HEK293 (cell line): Measurements from ENCODE around the gene CEMIP2.

ENCODE experiments used
- CTCF ChIA-PET: fragments of 350-600 bp; formaldehyde crosslinking; extraction: SDS; loops from one replicate; lab custom pipeline; 2021; ENCODE audit warnings: antibody characterized with exemption; lab: Yijun Ruan, JAX
- POLR2A ChIA-PET: fragments of 300-600 bp; formaldehyde crosslinking; extraction: SDS; loops from one replicate; lab custom pipeline; 2020; ENCODE audit warnings: antibody characterized with exemption, inconsistent platforms; lab: Yijun Ruan, JAX
- H3K27ac ChIP-seq: fragments of 200-500 bp; sonication (Bioruptor generic); 2 replicates; pipeline ENCODE4 v1.5.1; 2014; ENCODE audit warnings: low read depth, low read length, control low read depth, inconsistent platforms; ENCODE audit errors: extremely low read depth
- H3K36me3 ChIP-seq, 2 experiments: fragments of 200-500 bp in 1 of 2; sonication (Bioruptor generic) in 1 of 2; 1 replicate in 1 of 2; 2 replicates in 1 of 2; pipeline ENCODE4 v1.5.1; 2014 to 2017; ENCODE audit warnings: inconsistent platforms in 2 of 2, low read length in 2 of 2; ENCODE audit not compliant: control insufficient read depth in 2 of 2, insufficient read depth in 1 of 2
- H3K4me1 ChIP-seq: fragments of 200-500 bp; sonication (Bioruptor generic); 2 replicates; pipeline ENCODE4 v1.5.1; 2014; ENCODE audit warnings: mild to moderate bottlenecking, low read length, inconsistent platforms; ENCODE audit not compliant: control insufficient read depth, insufficient read depth
- H3K4me3 ChIP-seq: 2 replicates; pipeline ENCODE4 v1.5.1; 2011; ENCODE audit warnings: low read depth, mild to moderate bottlenecking, control low read depth, low read length, moderate library complexity
- H3K9me3 ChIP-seq: fragments of 200-500 bp; sonication (Bioruptor generic); 2 replicates; pipeline ENCODE4 v1.5.1; 2014; ENCODE audit warnings: low read depth, low read length, inconsistent platforms; ENCODE audit not compliant: control insufficient read depth, insufficient read depth
- KLF16 ChIP-seq: fragments of 450-650 bp; formaldehyde crosslinking; IDR thresholded peaks from 2 replicates; pipeline ENCODE4 v1.5.1; 2017; ENCODE audit warnings: missing biosample characterization, missing genetic modification characterization
- KLF7 ChIP-seq: fragments of 450-650 bp; formaldehyde crosslinking; IDR thresholded peaks from 2 replicates; pipeline ENCODE4 v1.5.1; 2016; ENCODE audit warnings: missing biosample characterization, missing genetic modification characterization, borderline replicate concordance
- PRDM2 ChIP-seq: fragments of 450-650 bp; formaldehyde crosslinking; IDR thresholded peaks from 2 replicates; pipeline ENCODE4 v1.5.1; 2016; ENCODE audit warnings: missing biosample characterization, missing genetic modification characterization, borderline replicate concordance
- SP7 ChIP-seq: fragments of 450-650 bp; formaldehyde crosslinking; IDR thresholded peaks from 2 replicates; pipeline ENCODE4 v1.5.1; 2016; ENCODE audit warnings: missing biosample characterization, missing genetic modification characterization
- ZBTB11 ChIP-seq: fragments of 450-650 bp; formaldehyde crosslinking; conservative IDR thresholded peaks from 2 replicates; pipeline ENCODE4 v1.5.1; 2016; ENCODE audit warnings: low read depth, missing biosample characterization, missing genetic modification characterization
- ZNF121 ChIP-seq: fragments of 450-650 bp; formaldehyde crosslinking; IDR thresholded peaks from 2 replicates; pipeline ENCODE4 v1.5.1; 2016; ENCODE audit warnings: missing biosample characterization, missing genetic modification characterization
- ZNF140 ChIP-seq: fragments of 450-650 bp; formaldehyde crosslinking; IDR thresholded peaks from 2 replicates; pipeline ENCODE4 v1.5.1; 2016; ENCODE audit warnings: missing biosample characterization, missing genetic modification characterization
- ZNF155 ChIP-seq: fragments of 450-650 bp; formaldehyde crosslinking; IDR thresholded peaks from 2 replicates; pipeline ENCODE4 v1.5.1; 2016; ENCODE audit warnings: missing biosample characterization, missing genetic modification characterization
- ZNF354C ChIP-seq: fragments of 450-650 bp; formaldehyde crosslinking; IDR thresholded peaks from 2 replicates; pipeline ENCODE4 v1.5.1; 2016; ENCODE audit warnings: missing biosample characterization, missing genetic modification characterization, low read depth, borderline replicate concordance
- ZNF37A ChIP-seq: fragments of 450-650 bp; IDR thresholded peaks from 2 replicates; pipeline ENCODE4 v1.5.1; 2018; ENCODE audit warnings: missing biosample characterization, missing genetic modification characterization
- ZNF626 ChIP-seq: fragments of 450-650 bp; sonication (Bioruptor Pico); formaldehyde crosslinking; IDR thresholded peaks from 2 replicates; pipeline ENCODE4 v1.5.1; 2018; ENCODE audit warnings: missing biosample characterization, missing genetic modification characterization, inconsistent platforms
- ZNF664 ChIP-seq: fragments of 450-650 bp; formaldehyde crosslinking; IDR thresholded peaks from 2 replicates; pipeline ENCODE4 v1.5.1; 2016; ENCODE audit warnings: missing biosample characterization, missing genetic modification characterization
- ZNF776 ChIP-seq: fragments of 450-650 bp; formaldehyde crosslinking; IDR thresholded peaks from 2 replicates; pipeline ENCODE4 v1.5.0; 2017; ENCODE audit warnings: missing biosample characterization, missing genetic modification characterization, borderline replicate concordance
- ZXDB ChIP-seq: fragments of 450-650 bp; formaldehyde crosslinking; IDR thresholded peaks from 2 replicates; pipeline ENCODE4 v1.5.1; 2016; ENCODE audit warnings: missing biosample characterization, missing genetic modification characterization
- TF ChIP-seq, protein P1 (sequence below): fragments of 450-650 bp; formaldehyde crosslinking; IDR thresholded peaks from 2 replicates; pipeline ENCODE4 v1.5.1; 2016; ENCODE audit warnings: missing biosample characterization, missing genetic modification characterization
- TF ChIP-seq, protein P2 (sequence below): fragments of 450-650 bp; formaldehyde crosslinking; IDR thresholded peaks from 2 replicates; pipeline ENCODE4 v1.5.1; 2016; ENCODE audit warnings: missing biosample characterization, missing genetic modification characterization
- TF ChIP-seq, protein P3 (sequence below): fragments of 450-650 bp; formaldehyde crosslinking; IDR thresholded peaks from 2 replicates; pipeline ENCODE4 v1.5.0; 2017; ENCODE audit warnings: missing biosample characterization, missing genetic modification characterization, borderline replicate concordance

CEMIP2 gene

DNA sequence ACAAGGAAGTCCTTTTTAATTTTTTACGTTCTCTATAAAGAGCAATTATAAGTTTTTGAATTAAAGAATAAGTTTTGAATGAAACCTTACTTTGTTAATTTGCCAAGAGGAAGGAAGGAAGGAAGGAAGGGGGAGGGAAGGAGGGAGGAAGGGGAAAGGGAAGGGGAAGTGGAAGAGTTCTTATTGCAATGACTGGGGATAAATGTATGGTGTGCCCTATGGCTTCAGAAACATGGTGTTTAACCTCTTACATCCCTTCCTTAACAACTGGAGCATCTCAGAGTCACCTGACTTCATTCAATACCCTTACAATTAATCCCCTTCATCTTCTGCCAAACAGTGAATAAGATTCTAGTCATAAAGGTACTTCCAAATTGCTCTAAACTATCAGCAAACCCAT is 16.0 kb downstream of the CEMIP2 start (continued):
- TF ChIP-seq ZNF776: no peak

DNA sequence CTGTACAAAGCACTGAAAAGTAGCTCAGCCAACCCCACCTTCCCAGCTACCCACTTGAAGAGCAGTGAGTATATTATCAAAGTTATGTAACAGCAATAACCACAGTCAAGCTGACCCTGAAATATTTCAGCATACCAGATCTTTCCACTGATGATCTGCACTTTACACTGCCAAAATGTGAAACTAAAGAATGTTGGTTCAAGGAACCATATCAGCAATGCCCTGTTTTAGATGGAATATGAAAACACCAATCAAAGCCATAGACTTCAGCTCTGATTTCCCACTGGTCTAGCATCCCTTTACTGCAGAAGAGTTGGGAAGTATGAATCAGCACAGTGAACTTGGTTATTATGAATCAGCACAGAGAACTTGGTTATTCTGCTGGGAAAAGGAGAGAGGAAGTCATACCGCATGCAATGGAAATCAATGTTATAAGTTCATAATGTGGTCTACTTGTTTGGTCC is 20.0 kb downstream of the CEMIP2 start:
- POLR2A ChIA-PET: interaction anchor here (0.6 kb wide), 1 partner anchor 10 kb away, joined by 3 read pairs; no protein-coding TSS in a partner anchor
- TF ChIP-seq ZNF626 (tag by site-specific recombination) (no peak), ZXDB (tag by site-specific recombination) (no peak), ZBTB11 (no peak), ZNF37A (no peak), ZNF664 (tag by site-specific recombination) (no peak), PRDM2 (no peak), ZNF354C (tag by site-specific recombination) (no peak)
- TF ChIP-seq, protein P1, sequence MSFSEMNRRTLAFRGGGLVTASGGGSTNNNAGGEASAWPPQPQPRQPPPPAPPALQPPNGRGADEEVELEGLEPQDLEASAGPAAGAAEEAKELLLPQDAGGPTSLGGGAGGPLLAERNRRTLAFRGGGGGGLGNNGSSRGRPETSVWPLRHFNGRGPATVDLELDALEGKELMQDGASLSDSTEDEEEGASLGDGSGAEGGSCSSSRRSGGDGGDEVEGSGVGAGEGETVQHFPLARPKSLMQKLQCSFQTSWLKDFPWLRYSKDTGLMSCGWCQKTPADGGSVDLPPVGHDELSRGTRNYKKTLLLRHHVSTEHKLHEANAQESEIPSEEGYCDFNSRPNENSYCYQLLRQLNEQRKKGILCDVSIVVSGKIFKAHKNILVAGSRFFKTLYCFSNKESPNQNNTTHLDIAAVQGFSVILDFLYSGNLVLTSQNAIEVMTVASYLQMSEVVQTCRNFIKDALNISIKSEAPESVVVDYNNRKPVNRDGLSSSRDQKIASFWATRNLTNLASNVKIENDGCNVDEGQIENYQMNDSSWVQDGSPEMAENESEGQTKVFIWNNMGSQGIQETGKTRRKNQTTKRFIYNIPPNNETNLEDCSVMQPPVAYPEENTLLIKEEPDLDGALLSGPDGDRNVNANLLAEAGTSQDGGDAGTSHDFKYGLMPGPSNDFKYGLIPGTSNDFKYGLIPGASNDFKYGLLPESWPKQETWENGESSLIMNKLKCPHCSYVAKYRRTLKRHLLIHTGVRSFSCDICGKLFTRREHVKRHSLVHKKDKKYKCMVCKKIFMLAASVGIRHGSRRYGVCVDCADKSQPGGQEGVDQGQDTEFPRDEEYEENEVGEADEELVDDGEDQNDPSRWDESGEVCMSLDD (tag by site-specific recombination): no peak
- Histone ChIP-seq H3K4me1 (no peaks in the 10 kb centered on the region), H3K4me3 (no peak overlapping the region), H3K27ac (no peak overlapping the region), H3K9me3 (no peaks in the 10 kb centered on the region), H3K36me3 (peaks cover 0 to 25% of the 10 kb centered on the region in 2 experiments; a peak in 2 of 3 replicates)
- CTCF ChIA-PET: interaction anchor here (0.6 to 1.5 kb wide), 2 partner anchors 32 to 59 kb away, joined by 3 to 6 read pairs; no protein-coding TSS in a partner anchor

DNA sequence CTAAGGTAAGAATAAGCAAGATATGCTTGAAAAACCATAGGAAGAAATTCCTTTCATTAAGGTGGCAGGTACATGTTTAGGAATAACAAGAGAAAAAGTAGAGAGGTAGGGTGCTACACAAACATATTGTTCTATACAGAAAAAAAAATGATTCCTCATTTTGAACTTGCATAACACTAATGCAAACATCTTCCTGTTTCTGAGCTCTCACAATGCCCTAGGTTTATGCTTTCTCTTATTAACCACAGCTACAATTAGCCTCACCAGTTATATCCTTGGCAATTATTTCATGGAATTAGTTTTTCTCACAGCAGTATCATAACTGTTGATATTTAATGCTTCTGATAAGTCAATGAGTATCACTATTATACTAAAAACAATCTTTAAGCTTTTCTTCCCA is 20.7 kb downstream of the CEMIP2 start:
- Histone ChIP-seq H3K4me3 (no peak overlapping the region), H3K9me3 (no peaks in the 10 kb centered on the region), H3K4me1 (peaks cover 7% of the 10 kb centered on the region), H3K36me3 (peaks cover 0 to 25% of the 10 kb centered on the region in 2 experiments; a peak in 2 of 3 replicates), H3K27ac (no peak overlapping the region)
- POLR2A ChIA-PET: no interaction called here
- CTCF ChIA-PET: interaction anchor here (0.6 to 1.5 kb wide), 3 partner anchors 31 to 277 kb away, joined by 3 to 6 read pairs (median 3); no protein-coding TSS in a partner anchor
- TF ChIP-seq ZNF121 (tag by site-specific recombination) (no peak), KLF16 (no peak), ZNF155 (no peak), ZNF140 (tag by site-specific recombination) (no peak), SP7 (tag by site-specific recombination) (no peak), KLF7 (tag by site-specific recombination) (no peak)
- TF ChIP-seq, protein P2, sequence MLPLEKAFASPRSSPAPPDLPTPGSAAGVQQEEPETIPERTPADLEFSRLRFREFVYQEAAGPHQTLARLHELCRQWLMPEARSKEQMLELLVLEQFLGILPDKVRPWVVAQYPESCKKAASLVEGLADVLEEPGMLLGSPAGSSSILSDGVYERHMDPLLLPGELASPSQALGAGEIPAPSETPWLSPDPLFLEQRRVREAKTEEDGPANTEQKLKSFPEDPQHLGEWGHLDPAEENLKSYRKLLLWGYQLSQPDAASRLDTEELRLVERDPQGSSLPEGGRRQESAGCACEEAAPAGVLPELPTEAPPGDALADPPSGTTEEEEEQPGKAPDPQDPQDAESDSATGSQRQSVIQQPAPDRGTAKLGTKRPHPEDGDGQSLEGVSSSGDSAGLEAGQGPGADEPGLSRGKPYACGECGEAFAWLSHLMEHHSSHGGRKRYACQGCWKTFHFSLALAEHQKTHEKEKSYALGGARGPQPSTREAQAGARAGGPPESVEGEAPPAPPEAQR (tag by site-specific recombination): no peak
- TF ChIP-seq, protein P3, sequence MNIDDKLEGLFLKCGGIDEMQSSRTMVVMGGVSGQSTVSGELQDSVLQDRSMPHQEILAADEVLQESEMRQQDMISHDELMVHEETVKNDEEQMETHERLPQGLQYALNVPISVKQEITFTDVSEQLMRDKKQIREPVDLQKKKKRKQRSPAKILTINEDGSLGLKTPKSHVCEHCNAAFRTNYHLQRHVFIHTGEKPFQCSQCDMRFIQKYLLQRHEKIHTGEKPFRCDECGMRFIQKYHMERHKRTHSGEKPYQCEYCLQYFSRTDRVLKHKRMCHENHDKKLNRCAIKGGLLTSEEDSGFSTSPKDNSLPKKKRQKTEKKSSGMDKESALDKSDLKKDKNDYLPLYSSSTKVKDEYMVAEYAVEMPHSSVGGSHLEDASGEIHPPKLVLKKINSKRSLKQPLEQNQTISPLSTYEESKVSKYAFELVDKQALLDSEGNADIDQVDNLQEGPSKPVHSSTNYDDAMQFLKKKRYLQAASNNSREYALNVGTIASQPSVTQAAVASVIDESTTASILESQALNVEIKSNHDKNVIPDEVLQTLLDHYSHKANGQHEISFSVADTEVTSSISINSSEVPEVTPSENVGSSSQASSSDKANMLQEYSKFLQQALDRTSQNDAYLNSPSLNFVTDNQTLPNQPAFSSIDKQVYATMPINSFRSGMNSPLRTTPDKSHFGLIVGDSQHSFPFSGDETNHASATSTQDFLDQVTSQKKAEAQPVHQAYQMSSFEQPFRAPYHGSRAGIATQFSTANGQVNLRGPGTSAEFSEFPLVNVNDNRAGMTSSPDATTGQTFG (tag by site-specific recombination): no peak
